Measurements from ENCODE around the gene VPS13D. TPM values are rescaled to one million over a fixed set of nuclear protein-coding genes. Genes with fewer than 3 reads are reported as not detected.

The VPS13D gene
- total and polyA plus RNA-seq, 11 donors, result 32.1 to 301 (median 90.7) TPM

- Histone ChIP-seq H3K27ac (no peak overlapping the region), H3K36me3 (peaks cover 0 to 48% (median 8%) of the 10 kb centered on the region in 9 donors), H3K9me3 (no peaks in the 10 kb centered on the region), H3K4me1 (peaks cover 0 to 34% (median 7%) of the 10 kb centered on the region in 12 donors), H3K27me3 (no peaks in the 10 kb centered on the region), H3K4me3 (no peak overlapping the region)
- no peak for TF ChIP-seq CTCF (IDR thresholded peaks at IDR 0.05)
- no peak for TF ChIP-seq POLR2A (IDR thresholded peaks at IDR 0.05)
- intact Hi-C loops (cut with DNase I), result no loop called here
- ATAC-seq (no peak), DNase-seq (no peak)
- WGBS, 4 donors, result 33 to 43% (median 36%) methylated on average over 7 of the region's 7 CpGs
Observed at GRCh38 chr1:12441414-12442105, 211.7 kb downstream of the VPS13D start.

DNA sequence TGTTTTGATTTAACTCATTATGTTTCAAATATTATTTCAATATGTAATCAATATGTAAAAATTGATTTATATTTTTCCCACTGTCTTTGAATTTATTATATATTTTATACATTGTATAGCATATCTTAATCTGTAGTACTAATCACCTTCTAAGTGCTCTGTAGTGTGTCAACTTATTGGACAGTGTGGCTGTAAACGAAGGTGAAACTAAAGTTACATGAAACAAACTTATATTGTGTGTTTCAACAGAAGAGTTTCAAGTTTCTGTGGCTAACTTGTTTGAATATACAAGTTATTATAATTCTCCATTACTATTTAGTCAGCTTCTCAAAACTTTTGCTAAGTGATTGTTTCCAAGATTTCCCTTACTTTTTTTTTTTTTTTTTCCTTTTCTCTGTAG, 212.4 kb downstream of the VPS13D start:
- Histone ChIP-seq H3K9me3 (no peaks in the 10 kb centered on the region), H3K4me3 (no peak overlapping the region), H3K4me1 (peaks cover 0 to 38% (median 10%) of the 10 kb centered on the region in 12 donors), H3K27ac (no peak overlapping the region), H3K36me3 (peaks cover 0 to 43% (median 8%) of the 10 kb centered on the region in 9 donors), H3K27me3 (no peaks in the 10 kb centered on the region)
- TF ChIP-seq POLR2A (IDR thresholded peaks at IDR 0.05), result no peak
- TF ChIP-seq CTCF (IDR thresholded peaks at IDR 0.05), result no peak
- no peak for DNase-seq
- intact Hi-C loops (cut with DNase I), result no loop called here
- no peak for ATAC-seq
- 73 to 94% (median 78%) methylated on average over 1 of the region's 1 CpG for WGBS, 4 donors

DNA sequence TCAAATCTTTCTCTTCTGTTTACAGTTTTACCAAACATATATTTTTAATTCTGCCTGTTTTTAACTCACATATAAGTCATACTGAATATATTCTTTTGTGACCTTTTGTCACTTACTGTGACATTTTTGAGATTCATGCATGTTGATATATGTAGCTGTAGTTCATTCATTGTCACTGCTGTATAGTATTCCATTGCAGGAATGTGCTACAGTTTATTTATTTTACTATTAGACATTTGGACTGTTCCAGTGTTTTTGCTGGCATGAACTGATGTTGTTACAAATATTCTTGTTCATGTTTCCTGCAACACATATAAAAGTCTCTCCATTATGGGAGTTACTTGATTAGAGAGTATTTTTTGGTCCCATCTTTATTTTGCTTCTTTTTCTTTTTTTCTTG, 213.3 kb downstream of the VPS13D start:
- Histone ChIP-seq H3K36me3 (peaks cover 0 to 42% (median 8%) of the 10 kb centered on the region in 9 donors), H3K27ac (no peak overlapping the region), H3K4me3 (no peak overlapping the region), H3K4me1 (peaks cover 2 to 42% (median 19%) of the 10 kb centered on the region in 12 donors), H3K27me3 (no peaks in the 10 kb centered on the region), H3K9me3 (no peaks in the 10 kb centered on the region)
- DNase-seq (no peak), ATAC-seq (no peak)
- intact Hi-C loops (cut with DNase I), result no loop called here
- TF ChIP-seq POLR2A (IDR thresholded peaks at IDR 0.05) (no peak), CTCF (IDR thresholded peaks at IDR 0.05) (no peak)

GRCh38 chr1:12444329-12444841, 214.6 kb downstream of the VPS13D start:
- H3K9me3 ChIP-seq, result no peaks in the 10 kb centered on the region
- H3K4me1 ChIP-seq, result peaks cover 0 to 48% (median 29%) of the 10 kb centered on the region in 12 donors
- TF ChIP-seq POLR2A (IDR thresholded peaks at IDR 0.05) (no peak), CTCF (IDR thresholded peaks at IDR 0.05) (no peak)
- DNase-seq, result no peak
- H3K36me3 ChIP-seq, result peaks cover 0 to 33% (median 6%) of the 10 kb centered on the region in 9 donors
- H3K4me3 ChIP-seq, result no peak overlapping the region
- no peak overlapping the region for H3K27ac ChIP-seq
- WGBS, 4 donors, result 93 to 96% (median 95%) methylated on average over 4 of the region's 4 CpGs
- H3K27me3 ChIP-seq, result no peaks in the 10 kb centered on the region
- no peak for ATAC-seq
- intact Hi-C loops (cut with DNase I), result no loop called here
